Measurements from ENCODE around the gene TIAM1.

DNA sequence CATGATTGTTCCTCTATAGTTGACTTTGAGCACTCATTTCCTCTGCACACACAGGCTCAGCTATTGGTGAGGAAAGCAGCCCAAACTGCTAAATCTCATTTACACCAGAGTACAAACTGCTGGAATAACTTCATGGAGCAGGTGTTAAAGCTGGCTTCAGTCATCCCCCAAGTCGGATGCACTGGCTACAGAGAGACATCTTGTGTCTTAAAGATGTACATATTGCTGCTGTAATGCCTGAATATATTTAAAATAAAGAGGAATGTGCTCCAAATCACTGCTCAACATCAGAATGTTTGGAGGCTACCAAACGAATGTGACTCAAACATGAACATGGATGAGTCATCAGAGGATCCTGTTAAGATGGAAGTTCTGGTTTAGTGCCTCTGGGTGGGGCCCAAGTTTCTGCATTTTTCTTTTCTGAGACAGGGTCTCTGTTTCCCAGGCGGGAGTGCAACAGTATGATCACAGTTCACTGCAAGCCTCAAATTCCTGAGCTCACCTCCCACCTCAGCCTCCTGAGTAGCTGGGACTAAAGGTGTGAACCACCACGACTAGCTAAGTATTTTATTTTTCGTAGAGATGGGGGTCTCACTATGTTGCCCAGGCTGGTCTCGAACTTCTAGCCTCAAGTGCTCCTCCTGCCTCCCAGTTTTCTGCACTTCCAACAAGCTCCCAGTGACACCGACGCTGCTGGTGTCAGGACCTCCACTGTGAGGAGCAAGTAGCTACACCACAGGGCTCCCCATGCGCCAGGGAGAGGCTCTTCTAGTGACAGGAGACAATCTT, 226.7 kb downstream of the TIAM1 start:
- TF ChIP-seq CTCF (IDR thresholded peaks at IDR 0.05; ENCODE audit: insufficient read depth, low read length, poor library complexity, severe bottlenecking) (no peak), EZH2phosphoT487 (conservative IDR thresholded peaks at IDR 0.05; ENCODE audit: low read length) (no peak)

Measured in SU-DHL-6 (cell line).